ENCODE measurements around the gene SLC18B1. TPM values are rescaled to one million over a fixed set of nuclear protein-coding genes. Genes with fewer than 3 reads are reported as not detected.

The SLC18B1 gene
- polyA plus RNA-seq, 1 of the 3 experiments (the other 2 are of a cell fraction) = 1.2 TPM

DNA sequence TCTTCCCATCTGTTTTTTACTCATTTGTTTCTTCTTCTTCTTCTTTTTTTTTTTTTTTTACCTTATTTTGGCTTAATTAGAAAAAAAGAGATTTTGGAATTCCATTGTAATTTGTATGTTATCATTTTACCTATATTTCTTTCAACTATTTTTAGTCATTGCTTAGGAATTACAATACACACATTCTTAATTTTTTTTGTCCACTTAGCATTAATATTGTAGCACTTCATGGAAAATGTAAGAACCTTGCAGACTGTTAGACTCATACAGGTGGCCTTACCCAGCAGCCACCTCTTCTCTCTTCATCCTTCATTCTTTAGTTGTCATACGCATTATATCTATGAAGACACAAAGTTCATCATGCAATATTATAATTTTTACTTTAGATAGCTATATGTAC, 5.8 kb upstream of the SLC18B1 start:
- H3K79me2 ChIP-seq (ENCODE audit: insufficient read depth) = no peaks in the 10 kb centered on the region
- no peak overlapping the region for H3K9ac ChIP-seq
- H3F3A ChIP-seq (replicated peaks; ENCODE audit: insufficient read depth) = no peaks in the 10 kb centered on the region
- POLR2A ChIA-PET = no interaction called here
- no peaks in the 10 kb centered on the region for H3K9me3 ChIP-seq
- DNase-seq = no peak
- H3K27me3 ChIP-seq (ENCODE audit: insufficient read depth) = peaks cover 33% of the 10 kb centered on the region; the same call in 1 of the 2 replicates
- no peaks in the 10 kb centered on the region for H3K9me2 ChIP-seq
- H3K4me2 ChIP-seq = no peak overlapping the region
- TF ChIP-seq, protein P1, sequence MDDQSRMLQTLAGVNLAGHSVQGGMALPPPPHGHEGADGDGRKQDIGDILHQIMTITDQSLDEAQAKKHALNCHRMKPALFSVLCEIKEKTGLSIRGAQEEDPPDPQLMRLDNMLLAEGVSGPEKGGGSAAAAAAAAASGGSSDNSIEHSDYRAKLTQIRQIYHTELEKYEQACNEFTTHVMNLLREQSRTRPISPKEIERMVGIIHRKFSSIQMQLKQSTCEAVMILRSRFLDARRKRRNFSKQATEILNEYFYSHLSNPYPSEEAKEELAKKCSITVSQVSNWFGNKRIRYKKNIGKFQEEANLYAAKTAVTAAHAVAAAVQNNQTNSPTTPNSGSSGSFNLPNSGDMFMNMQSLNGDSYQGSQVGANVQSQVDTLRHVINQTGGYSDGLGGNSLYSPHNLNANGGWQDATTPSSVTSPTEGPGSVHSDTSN (IDR thresholded peaks at IDR 0.05) = no peak
- TF ChIP-seq GATA2 (CRISPR knock-in tag; IDR thresholded peaks at IDR 0.05) = no peak
- TF ChIP-seq RXRA (IDR thresholded peaks at IDR 0.05; ENCODE audit: borderline replicate concordance, low read depth) = no peak
- TF ChIP-seq, protein P2, sequence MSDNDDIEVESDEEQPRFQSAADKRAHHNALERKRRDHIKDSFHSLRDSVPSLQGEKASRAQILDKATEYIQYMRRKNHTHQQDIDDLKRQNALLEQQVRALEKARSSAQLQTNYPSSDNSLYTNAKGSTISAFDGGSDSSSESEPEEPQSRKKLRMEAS (IDR thresholded peaks at IDR 0.05; ENCODE audit: low read depth) = no peak
- TF ChIP-seq MXI1 (IDR thresholded peaks at IDR 0.05; ENCODE audit: low read depth, low read length) = no peak
- TF ChIP-seq, protein P3, sequence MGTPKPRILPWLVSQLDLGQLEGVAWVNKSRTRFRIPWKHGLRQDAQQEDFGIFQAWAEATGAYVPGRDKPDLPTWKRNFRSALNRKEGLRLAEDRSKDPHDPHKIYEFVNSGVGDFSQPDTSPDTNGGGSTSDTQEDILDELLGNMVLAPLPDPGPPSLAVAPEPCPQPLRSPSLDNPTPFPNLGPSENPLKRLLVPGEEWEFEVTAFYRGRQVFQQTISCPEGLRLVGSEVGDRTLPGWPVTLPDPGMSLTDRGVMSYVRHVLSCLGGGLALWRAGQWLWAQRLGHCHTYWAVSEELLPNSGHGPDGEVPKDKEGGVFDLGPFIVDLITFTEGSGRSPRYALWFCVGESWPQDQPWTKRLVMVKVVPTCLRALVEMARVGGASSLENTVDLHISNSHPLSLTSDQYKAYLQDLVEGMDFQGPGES (IDR thresholded peaks at IDR 0.05; ENCODE audit: low read depth, low read length) = no peak
- TF ChIP-seq NFIC (IDR thresholded peaks at IDR 0.05; ENCODE audit: borderline replicate concordance) = no peak
- no peak for TF ChIP-seq FOXM1 (IDR thresholded peaks at IDR 0.05; ENCODE audit: low read depth)
- no peak for TF ChIP-seq EP300 (IDR thresholded peaks at IDR 0.05; ENCODE audit: borderline replicate concordance in 1 of 2, low read depth in 1 of 2, low read length in 1 of 2)
- no peak for TF ChIP-seq YY1 (IDR thresholded peaks at IDR 0.05; ENCODE audit: low read depth)
- no peak for TF ChIP-seq MEF2A (IDR thresholded peaks at IDR 0.05; ENCODE audit: borderline replicate concordance, low read depth)
- no peak for TF ChIP-seq EZH2phosphoT487 (IDR thresholded peaks at IDR 0.05; ENCODE audit: borderline replicate concordance, low read depth)
- no peak for TF ChIP-seq RFX5 (IDR thresholded peaks at IDR 0.05; ENCODE audit: low read length)
- TF ChIP-seq POLR2AphosphoS5 (IDR thresholded peaks at IDR 0.05; ENCODE audit: low read depth, low read length) = no peak
- no peak for TF ChIP-seq SIN3A (IDR thresholded peaks at IDR 0.05; ENCODE audit: borderline replicate concordance, low read depth, low read length)
- 78% methylated on average over 1 of the region's 1 CpG for WGBS (ENCODE audit: low lambda C conversion rate)
- H2AFZ ChIP-seq (ENCODE audit: low read depth) = no peak overlapping the region
- H3K4me1 ChIP-seq (ENCODE audit: control insufficient read depth in 1 of 2, insufficient read depth in 2 of 2, low read depth in 1 of 2, low read length in 1 of 2) = no peaks in the 10 kb centered on the region
- H3K4me3 ChIP-seq (ENCODE audit: low read depth in 2 of 2, low read length in 1 of 2) = no peak overlapping the region
- CTCF ChIA-PET = no interaction called here
- no peaks in the 10 kb centered on the region for H4K20me1 ChIP-seq (ENCODE audit: insufficient read depth)
- no peaks in the 10 kb centered on the region for H3K36me3 ChIP-seq (replicated peaks in 1 of 2; ENCODE audit: control insufficient read depth in 1 of 2, insufficient read depth in 2 of 2, low read length in 1 of 2)
- H3K27ac ChIP-seq (ENCODE audit: low read depth in 2 of 2, low read length in 1 of 2) = no peak overlapping the region

DNA sequence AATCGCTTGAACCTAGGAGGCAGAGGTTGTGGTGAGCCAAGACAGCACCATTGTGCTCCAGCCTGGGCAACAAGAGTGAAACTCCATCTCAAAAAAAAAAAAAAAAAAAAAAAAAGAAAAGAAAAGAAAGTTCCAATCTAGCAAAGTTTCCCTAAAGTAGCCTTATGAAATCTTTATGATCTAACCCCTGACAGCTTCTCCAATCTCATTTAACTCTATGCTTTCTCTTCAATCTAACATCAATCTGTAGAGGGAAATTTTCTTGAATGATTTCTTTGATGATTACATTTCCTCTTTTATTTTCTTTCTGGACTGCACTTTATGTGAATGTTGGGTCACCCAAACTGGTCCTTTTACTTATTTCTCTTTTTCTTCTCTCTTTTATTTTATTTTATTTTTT, 2.2 kb upstream of the SLC18B1 start:
- H3K79me2 ChIP-seq (ENCODE audit: insufficient read depth) = no peaks in the 10 kb centered on the region
- H3K9ac ChIP-seq = no peak overlapping the region
- H3F3A ChIP-seq (replicated peaks; ENCODE audit: insufficient read depth) = no peaks in the 10 kb centered on the region
- H3K27me3 ChIP-seq (ENCODE audit: insufficient read depth) = peaks cover 14% of the 10 kb centered on the region; the same call in 1 of the 2 replicates
- no peak overlapping the region for H3K27ac ChIP-seq (ENCODE audit: low read depth in 2 of 2, low read length in 1 of 2)
- H4K20me1 ChIP-seq (ENCODE audit: insufficient read depth) = no peaks in the 10 kb centered on the region
- H2AFZ ChIP-seq (ENCODE audit: low read depth) = no peak overlapping the region
- H3K4me3 ChIP-seq (ENCODE audit: low read depth in 2 of 2, low read length in 1 of 2) = no peak overlapping the region
- no peaks in the 10 kb centered on the region for H3K9me2 ChIP-seq
- ChIA-PET POLR2A (no interaction called here), CTCF (interaction anchor here (1.5 to 2.5 kb wide), 3 partner anchors 17 to 26 kb away, joined by 3 to 10 read pairs (median 5); no protein-coding TSS in a partner anchor)
- H3K4me2 ChIP-seq = no peak overlapping the region
- no peaks in the 10 kb centered on the region for H3K9me3 ChIP-seq
- no peaks in the 10 kb centered on the region; a peak in 1 of 4 replicates for H3K4me1 ChIP-seq (ENCODE audit: control insufficient read depth in 1 of 2, insufficient read depth in 2 of 2, low read depth in 1 of 2, low read length in 1 of 2)
- H3K36me3 ChIP-seq (replicated peaks in 1 of 2; ENCODE audit: control insufficient read depth in 1 of 2, insufficient read depth in 2 of 2, low read length in 1 of 2) = no peaks in the 10 kb centered on the region
- 40% methylated on average over 1 of the region's 1 CpG for WGBS (ENCODE audit: low lambda C conversion rate)
- DNase-seq = no peak
- no peak for TF ChIP-seq GATA2 (CRISPR knock-in tag; IDR thresholded peaks at IDR 0.05)
- TF ChIP-seq POLR2AphosphoS5 (IDR thresholded peaks at IDR 0.05; ENCODE audit: low read depth, low read length) = no peak
- TF ChIP-seq FOXM1 (IDR thresholded peaks at IDR 0.05; ENCODE audit: low read depth) = no peak
- TF ChIP-seq, protein P1 (IDR thresholded peaks at IDR 0.05) = no peak
- TF ChIP-seq, protein P4, sequence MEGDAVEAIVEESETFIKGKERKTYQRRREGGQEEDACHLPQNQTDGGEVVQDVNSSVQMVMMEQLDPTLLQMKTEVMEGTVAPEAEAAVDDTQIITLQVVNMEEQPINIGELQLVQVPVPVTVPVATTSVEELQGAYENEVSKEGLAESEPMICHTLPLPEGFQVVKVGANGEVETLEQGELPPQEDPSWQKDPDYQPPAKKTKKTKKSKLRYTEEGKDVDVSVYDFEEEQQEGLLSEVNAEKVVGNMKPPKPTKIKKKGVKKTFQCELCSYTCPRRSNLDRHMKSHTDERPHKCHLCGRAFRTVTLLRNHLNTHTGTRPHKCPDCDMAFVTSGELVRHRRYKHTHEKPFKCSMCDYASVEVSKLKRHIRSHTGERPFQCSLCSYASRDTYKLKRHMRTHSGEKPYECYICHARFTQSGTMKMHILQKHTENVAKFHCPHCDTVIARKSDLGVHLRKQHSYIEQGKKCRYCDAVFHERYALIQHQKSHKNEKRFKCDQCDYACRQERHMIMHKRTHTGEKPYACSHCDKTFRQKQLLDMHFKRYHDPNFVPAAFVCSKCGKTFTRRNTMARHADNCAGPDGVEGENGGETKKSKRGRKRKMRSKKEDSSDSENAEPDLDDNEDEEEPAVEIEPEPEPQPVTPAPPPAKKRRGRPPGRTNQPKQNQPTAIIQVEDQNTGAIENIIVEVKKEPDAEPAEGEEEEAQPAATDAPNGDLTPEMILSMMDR (IDR thresholded peaks at IDR 0.05) = no peak
- TF ChIP-seq NFIC (IDR thresholded peaks at IDR 0.05; ENCODE audit: borderline replicate concordance) = no peak
- no peak for TF ChIP-seq ELF1 (IDR thresholded peaks at IDR 0.05)
- TF ChIP-seq CHD2 (IDR thresholded peaks at IDR 0.05; ENCODE audit: low read length, partially characterized antibody) = no peak
- TF ChIP-seq EP300 (IDR thresholded peaks at IDR 0.05; ENCODE audit: borderline replicate concordance in 1 of 2, low read depth in 1 of 2, low read length in 1 of 2) = no peak
- TF ChIP-seq FOXJ3 (CRISPR knock-in tag; IDR thresholded peaks at IDR 0.05) = no peak
- no peak for TF ChIP-seq MXI1 (IDR thresholded peaks at IDR 0.05; ENCODE audit: low read depth, low read length)
- TF ChIP-seq, protein P5, sequence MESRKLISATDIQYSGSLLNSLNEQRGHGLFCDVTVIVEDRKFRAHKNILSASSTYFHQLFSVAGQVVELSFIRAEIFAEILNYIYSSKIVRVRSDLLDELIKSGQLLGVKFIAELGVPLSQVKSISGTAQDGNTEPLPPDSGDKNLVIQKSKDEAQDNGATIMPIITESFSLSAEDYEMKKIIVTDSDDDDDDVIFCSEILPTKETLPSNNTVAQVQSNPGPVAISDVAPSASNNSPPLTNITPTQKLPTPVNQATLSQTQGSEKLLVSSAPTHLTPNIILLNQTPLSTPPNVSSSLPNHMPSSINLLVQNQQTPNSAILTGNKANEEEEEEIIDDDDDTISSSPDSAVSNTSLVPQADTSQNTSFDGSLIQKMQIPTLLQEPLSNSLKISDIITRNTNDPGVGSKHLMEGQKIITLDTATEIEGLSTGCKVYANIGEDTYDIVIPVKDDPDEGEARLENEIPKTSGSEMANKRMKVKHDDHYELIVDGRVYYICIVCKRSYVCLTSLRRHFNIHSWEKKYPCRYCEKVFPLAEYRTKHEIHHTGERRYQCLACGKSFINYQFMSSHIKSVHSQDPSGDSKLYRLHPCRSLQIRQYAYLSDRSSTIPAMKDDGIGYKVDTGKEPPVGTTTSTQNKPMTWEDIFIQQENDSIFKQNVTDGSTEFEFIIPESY (IDR thresholded peaks at IDR 0.05; ENCODE audit: borderline replicate concordance, low read depth) = no peak

Data from SK-N-SH (cell line).